ENCODE results near the gene ITGB1BP1. TPM values are rescaled to one million over a fixed set of nuclear protein-coding genes. Genes with fewer than 3 reads are reported as not detected.

The ITGB1BP1 gene
- polyA plus RNA-seq, 3 donors: 61.4 to 86.0 (median 79.6) TPM

GRCh38 chr2:9434489-9434888 lies 11.2 kb upstream of the ITGB1BP1 start:
- no peak for DNase-seq

- no peak for DNase-seq
Observed at GRCh38 chr2:9430316-9431293, 7.3 kb upstream of the ITGB1BP1 start.

GRCh38 chr2:9428965-9429577 lies 5.7 kb upstream of the ITGB1BP1 start:
- no peak for DNase-seq

GRCh38 chr2:9424447-9425164 lies 1.3 kb upstream of the ITGB1BP1 start:
- no peak for DNase-seq

- DNase-seq: no peak
Observed at GRCh38 chr2:9423922-9424272, 569 bp upstream of the ITGB1BP1 start.

GRCh38 chr2:9422321-9423099 lies 818 bp downstream of the ITGB1BP1 start:
- DNase-seq: no peak

- DNase-seq: no peak
Observed at GRCh38 chr2:9420495-9420894, 2.8 kb downstream of the ITGB1BP1 start.

- DNase-seq: no peak
Observed at GRCh38 chr2:9419541-9419940, 3.8 kb downstream of the ITGB1BP1 start.

GRCh38 chr2:9418746-9419145 lies 4.6 kb downstream of the ITGB1BP1 start:
- no peak for DNase-seq

GRCh38 chr2:9417725-9418124 lies 5.6 kb downstream of the ITGB1BP1 start:
- no peak for DNase-seq

- no peak for DNase-seq
Observed at GRCh38 chr2:9416962-9417316, 6.4 kb downstream of the ITGB1BP1 start.

- no peak for DNase-seq
Observed at GRCh38 chr2:9416267-9416961, 6.9 kb downstream of the ITGB1BP1 start.

- no peak for DNase-seq
Observed at GRCh38 chr2:9415516-9416169, 7.7 kb downstream of the ITGB1BP1 start.

GRCh38 chr2:9412781-9413180 lies 10.5 kb downstream of the ITGB1BP1 start:
- no peak for DNase-seq

- DNase-seq: no peak
Observed at GRCh38 chr2:9410108-9410507, 13.2 kb downstream of the ITGB1BP1 start.

- no peak for DNase-seq
Observed at GRCh38 chr2:9408641-9409151, 14.6 kb downstream of the ITGB1BP1 start.

- DNase-seq: no peak
Observed at GRCh38 chr2:9407363-9407811, 15.9 kb downstream of the ITGB1BP1 start.

- DNase-seq: no peak
Observed at GRCh38 chr2:9406529-9407362, 16.6 kb downstream of the ITGB1BP1 start.

- DNase-seq: no peak
Observed at GRCh38 chr2:9405636-9406035, 17.7 kb downstream of the ITGB1BP1 start.
